ENCODE data around the gene CHADL. TPM values are rescaled to one million over a fixed set of nuclear protein-coding genes. Genes with fewer than 3 reads are reported as not detected.

Gene CHADL
- total and polyA plus RNA-seq, 2 of the 4 experiments (the other 2 are of a cell fraction) = 0.18 to 0.53 TPM

- no TSS peak for BruUV-seq (replicated peaks)
Observed at GRCh38 chr22:41242396-41243117, 1.8 kb upstream of the CHADL start.

More at GRCh38 chr22:41242396-41243117, 1.8 kb upstream of the CHADL start:
- CTCF ChIA-PET = no interaction called here
- Histone ChIP-seq H2AFZ (replicated peaks; ENCODE audit: low read length, poor library complexity) (peak overlapping the region; percentile 30), H4K8ac (ENCODE audit: low read depth in 2 of 2, low read length in 2 of 2) (no peak overlapping the region), H3K36me3 (ENCODE audit: control insufficient read depth, insufficient read depth, low read length) (peaks cover 27% of the 10 kb centered on the region), H2BK20ac (ENCODE audit: low read depth, low read length) (no peak overlapping the region), H4K20me1 (ENCODE audit: insufficient read depth, low read length) (peaks cover 17% of the 10 kb centered on the region), H3K9ac (ENCODE audit: low read depth, low read length) (no peak overlapping the region), H3K4me3 (ENCODE audit: insufficient read depth, low read depth, low read length) (no peak overlapping the region), H3K4me2 (ENCODE audit: low read depth, low read length) (no peak overlapping the region), H3K27me3 (ENCODE audit: control insufficient read depth, insufficient read depth, low read length) (no peaks in the 10 kb centered on the region), H3K9me3 (ENCODE audit: control insufficient read depth, insufficient read depth, low read length) (no peaks in the 10 kb centered on the region), H4K5ac (ENCODE audit: low read depth, low read length) (no peak overlapping the region), H2AK5ac (ENCODE audit: low read depth, low read length) (no peak overlapping the region), H3K4ac (ENCODE audit: low read depth, low read length) (no peak overlapping the region), H3K23ac (ENCODE audit: low read depth, low read length) (no peak overlapping the region), H3K4me1 (ENCODE audit: control insufficient read depth, insufficient read depth, low read length) (peaks cover 7% of the 10 kb centered on the region; the same call in 1 of the 2 replicates), H2BK120ac (ENCODE audit: low read depth, low read length) (no peak overlapping the region), H2BK15ac (ENCODE audit: low read depth, low read length) (no peak overlapping the region), H3K18ac (ENCODE audit: low read depth, low read length) (no peak overlapping the region), H4K91ac (ENCODE audit: insufficient read depth, low read depth, low read length) (no peak overlapping the region), H3K9me1 (ENCODE audit: insufficient read depth, low read length) (peaks cover 6% of the 10 kb centered on the region; the same call in 1 of the 2 replicates), H3K79me1 (ENCODE audit: low read depth in 1 of 2, low read length in 2 of 2) (peaks cover 0 to 11% of the 10 kb centered on the region in 2 experiments; a peak in 1 of 4 replicates), H3K14ac (replicated peaks; ENCODE audit: low read depth, low read length) (no peak overlapping the region), H3K56ac (ENCODE audit: extremely low read depth, insufficient read depth, low read length) (no peak overlapping the region), H2AK9ac (replicated peaks; ENCODE audit: low read depth, low read length, poor library complexity) (peak overlapping the region; percentile 39), H3K27ac (ENCODE audit: insufficient read depth, low read length) (no peak overlapping the region), H2BK5ac (ENCODE audit: low read depth, low read length, poor library complexity, severe bottlenecking) (no peak overlapping the region)
- DNase-seq = no peak
- in situ Hi-C loops (cut with MboI; ENCODE audit: low sequenced_read_pairs) (no loop called here), dilution Hi-C loops (cut with HindIII; ENCODE audit: low sequenced_read_pairs, unreplicated experiment) (no loop called here), intact Hi-C loops (cut with micrococcal nuclease) (no loop called here)
- WGBS, 2 experiments (ENCODE audit: extremely low coverage in 2 of 2, insufficient read length in 1 of 2) = 100% methylated on average over 2 of the region's 18 CpGs; no CpG with 5 or more reads in 1 of the 2 experiments
- POLR2A ChIA-PET (ENCODE audit: unreplicated experiment) = no interaction called here
- ATAC-seq (ENCODE audit: low read depth) = no peak
- no peak for TF ChIP-seq RCOR1 (IDR thresholded peaks at IDR 0.05; ENCODE audit: insufficient replicate concordance, low read length)
- TF ChIP-seq MAZ (IDR thresholded peaks at IDR 0.05; ENCODE audit: borderline replicate concordance, low read depth, low read length) = no peak
- no peak for TF ChIP-seq RAD21 (IDR thresholded peaks at IDR 0.05; ENCODE audit: low read length)
- TF ChIP-seq, protein P1, sequence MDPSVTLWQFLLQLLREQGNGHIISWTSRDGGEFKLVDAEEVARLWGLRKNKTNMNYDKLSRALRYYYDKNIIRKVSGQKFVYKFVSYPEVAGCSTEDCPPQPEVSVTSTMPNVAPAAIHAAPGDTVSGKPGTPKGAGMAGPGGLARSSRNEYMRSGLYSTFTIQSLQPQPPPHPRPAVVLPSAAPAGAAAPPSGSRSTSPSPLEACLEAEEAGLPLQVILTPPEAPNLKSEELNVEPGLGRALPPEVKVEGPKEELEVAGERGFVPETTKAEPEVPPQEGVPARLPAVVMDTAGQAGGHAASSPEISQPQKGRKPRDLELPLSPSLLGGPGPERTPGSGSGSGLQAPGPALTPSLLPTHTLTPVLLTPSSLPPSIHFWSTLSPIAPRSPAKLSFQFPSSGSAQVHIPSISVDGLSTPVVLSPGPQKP (IDR thresholded peaks at IDR 0.05; ENCODE audit: borderline replicate concordance, low read depth, low read length) = no peak
- TF ChIP-seq NFE2L2 (IDR thresholded peaks at IDR 0.05; ENCODE audit: low read depth, low read length) = no peak

Data from IMR-90 (cell line).